ENCODE data around the gene CST3. TPM values are rescaled to one million over a fixed set of nuclear protein-coding genes. Genes with fewer than 3 reads are reported as not detected.

The CST3 gene
- total RNA-seq, 1 experiment from 2014 or later, result 262 TPM

GRCh38 chr20:23684261-23684660, 46.5 kb upstream of the CST3 start:
- BruUV-seq (replicated peaks), result no TSS peak
- H3K27ac ChIP-seq, result no peak overlapping the region
- no peak for DNase-seq
- no peak for TF ChIP-seq EZH2 (IDR thresholded peaks at IDR 0.05; ENCODE audit: low read depth)
- TF ChIP-seq, protein P1, sequence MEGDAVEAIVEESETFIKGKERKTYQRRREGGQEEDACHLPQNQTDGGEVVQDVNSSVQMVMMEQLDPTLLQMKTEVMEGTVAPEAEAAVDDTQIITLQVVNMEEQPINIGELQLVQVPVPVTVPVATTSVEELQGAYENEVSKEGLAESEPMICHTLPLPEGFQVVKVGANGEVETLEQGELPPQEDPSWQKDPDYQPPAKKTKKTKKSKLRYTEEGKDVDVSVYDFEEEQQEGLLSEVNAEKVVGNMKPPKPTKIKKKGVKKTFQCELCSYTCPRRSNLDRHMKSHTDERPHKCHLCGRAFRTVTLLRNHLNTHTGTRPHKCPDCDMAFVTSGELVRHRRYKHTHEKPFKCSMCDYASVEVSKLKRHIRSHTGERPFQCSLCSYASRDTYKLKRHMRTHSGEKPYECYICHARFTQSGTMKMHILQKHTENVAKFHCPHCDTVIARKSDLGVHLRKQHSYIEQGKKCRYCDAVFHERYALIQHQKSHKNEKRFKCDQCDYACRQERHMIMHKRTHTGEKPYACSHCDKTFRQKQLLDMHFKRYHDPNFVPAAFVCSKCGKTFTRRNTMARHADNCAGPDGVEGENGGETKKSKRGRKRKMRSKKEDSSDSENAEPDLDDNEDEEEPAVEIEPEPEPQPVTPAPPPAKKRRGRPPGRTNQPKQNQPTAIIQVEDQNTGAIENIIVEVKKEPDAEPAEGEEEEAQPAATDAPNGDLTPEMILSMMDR (conservative IDR thresholded peaks at IDR 0.05), result no peak
- no peaks in the 10 kb centered on the region for H3K9me3 ChIP-seq (ENCODE audit: insufficient read depth, low read depth)
- H2AFZ ChIP-seq, result no peak overlapping the region
- ChIA-PET CTCF (no interaction called here), POLR2A (ENCODE audit: unreplicated experiment) (no interaction called here)
- H3K79me2 ChIP-seq (ENCODE audit: low read depth), result no peaks in the 10 kb centered on the region
- no peaks in the 10 kb centered on the region for H3K27me3 ChIP-seq (ENCODE audit: insufficient read depth, low read depth)
- H4K20me1 ChIP-seq (ENCODE audit: insufficient read depth), result no peaks in the 10 kb centered on the region
- peaks cover 24% of the 10 kb centered on the region for H3K4me1 ChIP-seq (replicated peaks; ENCODE audit: insufficient read depth)
- no peaks in the 10 kb centered on the region for H3K9me2 ChIP-seq (ENCODE audit: insufficient read depth)
- no peaks in the 10 kb centered on the region for H3K36me3 ChIP-seq (ENCODE audit: low read depth)
- intact Hi-C loops (cut with micrococcal nuclease; ENCODE audit: unreplicated experiment), result no loop called here
- H3K4me3 ChIP-seq, result no peak overlapping the region
- peaks cover 10% of the 10 kb centered on the region; the same call in 1 of the 2 replicates for H3F3A ChIP-seq (ENCODE audit: insufficient read depth, low read depth)
- H3K4me2 ChIP-seq, result no peak overlapping the region

- peaks cover 19% of the 10 kb centered on the region for H3K4me1 ChIP-seq (replicated peaks; ENCODE audit: insufficient read depth)
- DNase-seq, result no peak
- H3K27me3 ChIP-seq (ENCODE audit: insufficient read depth, low read depth), result no peaks in the 10 kb centered on the region
- H3F3A ChIP-seq (ENCODE audit: insufficient read depth, low read depth), result peaks cover 7% of the 10 kb centered on the region; the same call in 1 of the 2 replicates
- no peaks in the 10 kb centered on the region for H3K9me2 ChIP-seq (ENCODE audit: insufficient read depth)
- CTCF ChIA-PET, result no interaction called here
- H3K4me3 ChIP-seq, result no peak overlapping the region
- no peaks in the 10 kb centered on the region for H4K20me1 ChIP-seq (ENCODE audit: insufficient read depth)
- H3K9me3 ChIP-seq (ENCODE audit: insufficient read depth, low read depth), result no peaks in the 10 kb centered on the region
- no peaks in the 10 kb centered on the region for H3K79me2 ChIP-seq (ENCODE audit: low read depth)
- H3K4me2 ChIP-seq, result no peak overlapping the region
- no peak overlapping the region for H3K27ac ChIP-seq
- intact Hi-C loops (cut with micrococcal nuclease; ENCODE audit: unreplicated experiment), result no loop called here
- H3K36me3 ChIP-seq (ENCODE audit: low read depth), result no peaks in the 10 kb centered on the region
- no peak for TF ChIP-seq EZH2 (IDR thresholded peaks at IDR 0.05; ENCODE audit: low read depth)
- TF ChIP-seq, protein P1 (conservative IDR thresholded peaks at IDR 0.05), result no peak
- no peak overlapping the region for H2AFZ ChIP-seq
- BruUV-seq (replicated peaks), result no TSS peak
- POLR2A ChIA-PET (ENCODE audit: unreplicated experiment), result no interaction called here
Measured at GRCh38 chr20:23683807-23684206, 46.1 kb upstream of the CST3 start.

DNA sequence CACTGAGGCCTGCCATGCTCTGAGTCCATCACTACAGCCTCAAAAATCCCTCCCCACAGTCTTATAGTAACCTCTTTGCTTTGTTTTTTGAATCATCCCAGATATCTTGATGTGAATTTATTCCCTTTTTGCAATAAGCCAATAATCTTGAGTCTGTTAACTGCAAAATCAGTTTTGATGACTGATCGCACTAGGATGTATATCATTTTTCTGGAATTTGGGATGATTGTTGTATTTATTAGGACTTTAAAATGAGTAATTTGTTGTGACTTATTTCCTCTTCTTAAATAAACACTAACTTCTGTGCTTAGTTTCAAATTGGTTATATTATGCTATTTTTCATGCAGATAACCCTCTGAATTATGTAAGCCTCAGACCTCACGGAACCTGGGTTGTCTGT, 45.5 kb upstream of the CST3 start:
- Histone ChIP-seq H3K9me2 (ENCODE audit: insufficient read depth) (no peaks in the 10 kb centered on the region), H3K27ac (no peak overlapping the region), H3K4me2 (no peak overlapping the region), H3K4me1 (replicated peaks; ENCODE audit: insufficient read depth) (peaks cover 14% of the 10 kb centered on the region), H2AFZ (no peak overlapping the region), H4K20me1 (ENCODE audit: insufficient read depth) (no peaks in the 10 kb centered on the region), H3K27me3 (ENCODE audit: insufficient read depth, low read depth) (no peaks in the 10 kb centered on the region), H3K4me3 (no peak overlapping the region), H3K36me3 (ENCODE audit: low read depth) (no peaks in the 10 kb centered on the region), H3F3A (ENCODE audit: insufficient read depth, low read depth) (peaks cover 2% of the 10 kb centered on the region; the same call in 1 of the 2 replicates), H3K79me2 (ENCODE audit: low read depth) (no peaks in the 10 kb centered on the region), H3K9me3 (ENCODE audit: insufficient read depth, low read depth) (no peaks in the 10 kb centered on the region)
- BruUV-seq (replicated peaks), result no TSS peak
- no peak for DNase-seq
- TF ChIP-seq EZH2 (IDR thresholded peaks at IDR 0.05; ENCODE audit: low read depth), result no peak
- TF ChIP-seq, protein P1 (conservative IDR thresholded peaks at IDR 0.05), result no peak
- intact Hi-C loops (cut with micrococcal nuclease; ENCODE audit: unreplicated experiment), result no loop called here
- POLR2A ChIA-PET (ENCODE audit: unreplicated experiment), result no interaction called here
- CTCF ChIA-PET, result no interaction called here
